Fibroblast of the aortic adventitia (primary cell): Measurements from ENCODE around the gene CHST8. TPM values are rescaled to one million over a fixed set of nuclear protein-coding genes. Genes with fewer than 3 reads are reported as not detected.

Experiments used
- DNase-seq: peaks from one replicate; pipeline ENCODE4 v3.0.0-alpha.2; 2010; ENCODE audit warnings: low read depth
- H3K4me3 ChIP-seq: 2 replicates; pipeline ENCODE4 v1.5.1; 2011; ENCODE audit warnings: low read depth, mild to moderate bottlenecking, control low read depth, low read length, moderate library complexity
- total RNA-seq: library from RNA; depleted of rRNA; stranded (reverse); fragments of >200 nt; gene quantifications from 2 replicates; pipeline ENCODE4 v1.2.3, GENCODE V29; 2012; ENCODE audit warnings: low replicate concordance
- TF ChIP-seq, protein P1 (sequence below): IDR thresholded peaks from 2 replicates; pipeline ENCODE4 v1.5.1; 2011; ENCODE audit warnings: mild to moderate bottlenecking, low read length, control low read depth, inconsistent platforms; ENCODE audit not compliant: insufficient read depth

CHST8 gene
- total RNA-seq, 1 donor, result not detected

DNA sequence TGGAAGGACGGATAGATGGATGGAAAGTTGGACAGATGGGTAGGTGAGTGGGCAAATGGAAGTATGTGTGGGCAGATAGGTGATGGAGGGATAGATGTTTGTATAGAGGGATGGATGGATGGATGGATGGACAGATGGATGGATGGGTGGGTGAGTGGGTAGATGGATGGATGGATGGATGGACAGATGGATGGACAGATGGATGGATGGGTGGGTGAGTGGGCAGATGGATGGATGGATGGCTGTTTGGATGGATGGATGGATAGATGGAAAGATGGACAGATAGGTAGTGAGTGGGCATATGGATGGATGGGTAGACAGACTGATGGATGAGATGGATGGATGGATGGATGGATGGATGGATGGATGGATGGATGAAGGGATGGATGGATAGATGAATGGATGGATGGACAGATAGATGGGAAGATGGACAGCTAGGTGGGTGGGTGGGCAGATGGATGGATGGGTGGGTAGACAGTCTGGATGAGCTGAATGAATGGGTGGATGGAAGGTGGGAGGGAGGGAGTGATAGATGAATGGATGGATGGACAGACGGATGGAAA, 100.1 kb downstream of the CHST8 start:
- TF ChIP-seq, protein P1, sequence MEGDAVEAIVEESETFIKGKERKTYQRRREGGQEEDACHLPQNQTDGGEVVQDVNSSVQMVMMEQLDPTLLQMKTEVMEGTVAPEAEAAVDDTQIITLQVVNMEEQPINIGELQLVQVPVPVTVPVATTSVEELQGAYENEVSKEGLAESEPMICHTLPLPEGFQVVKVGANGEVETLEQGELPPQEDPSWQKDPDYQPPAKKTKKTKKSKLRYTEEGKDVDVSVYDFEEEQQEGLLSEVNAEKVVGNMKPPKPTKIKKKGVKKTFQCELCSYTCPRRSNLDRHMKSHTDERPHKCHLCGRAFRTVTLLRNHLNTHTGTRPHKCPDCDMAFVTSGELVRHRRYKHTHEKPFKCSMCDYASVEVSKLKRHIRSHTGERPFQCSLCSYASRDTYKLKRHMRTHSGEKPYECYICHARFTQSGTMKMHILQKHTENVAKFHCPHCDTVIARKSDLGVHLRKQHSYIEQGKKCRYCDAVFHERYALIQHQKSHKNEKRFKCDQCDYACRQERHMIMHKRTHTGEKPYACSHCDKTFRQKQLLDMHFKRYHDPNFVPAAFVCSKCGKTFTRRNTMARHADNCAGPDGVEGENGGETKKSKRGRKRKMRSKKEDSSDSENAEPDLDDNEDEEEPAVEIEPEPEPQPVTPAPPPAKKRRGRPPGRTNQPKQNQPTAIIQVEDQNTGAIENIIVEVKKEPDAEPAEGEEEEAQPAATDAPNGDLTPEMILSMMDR, result no peak
- no peak for DNase-seq
- no peak overlapping the region for H3K4me3 ChIP-seq

DNA sequence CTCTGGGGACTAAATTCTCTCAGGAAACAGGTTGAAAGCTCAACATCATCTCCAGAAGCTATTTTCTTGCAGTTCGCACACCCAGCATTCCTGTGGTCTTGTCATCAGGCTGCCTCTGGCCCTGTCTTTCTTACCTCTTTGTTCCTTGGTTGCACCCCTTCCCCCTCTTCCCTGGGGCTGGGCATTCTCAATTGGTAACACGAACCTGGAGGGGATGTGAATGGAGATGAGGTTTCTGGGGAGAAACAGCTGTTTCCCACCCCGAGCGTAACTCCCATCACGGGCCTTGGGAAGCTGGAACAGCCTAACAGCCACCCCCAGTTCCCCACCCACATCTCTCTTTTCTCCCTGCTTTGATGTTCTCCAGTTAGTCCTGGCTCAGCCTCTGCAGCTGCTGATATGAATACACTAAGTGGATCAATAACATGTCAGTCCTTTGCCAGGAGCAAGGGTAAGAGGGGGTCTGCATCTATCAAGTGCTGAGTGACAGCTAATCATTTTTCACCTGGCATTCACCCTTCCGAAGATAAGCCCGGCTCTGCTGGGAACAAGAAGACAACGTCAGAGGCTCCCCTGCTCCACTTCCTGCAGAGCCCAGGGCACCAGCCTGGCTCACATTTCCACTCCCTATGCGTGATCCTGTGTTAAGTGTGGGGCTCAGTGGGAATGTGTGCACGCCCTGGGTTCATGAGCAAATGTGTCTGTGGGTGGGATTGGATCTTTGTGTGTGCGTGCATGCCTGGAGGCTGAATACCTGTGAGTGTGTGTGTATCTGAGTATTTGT, 100.9 kb downstream of the CHST8 start:
- no peak for DNase-seq
- TF ChIP-seq, protein P1, result no peak
- no peak overlapping the region for H3K4me3 ChIP-seq

DNA sequence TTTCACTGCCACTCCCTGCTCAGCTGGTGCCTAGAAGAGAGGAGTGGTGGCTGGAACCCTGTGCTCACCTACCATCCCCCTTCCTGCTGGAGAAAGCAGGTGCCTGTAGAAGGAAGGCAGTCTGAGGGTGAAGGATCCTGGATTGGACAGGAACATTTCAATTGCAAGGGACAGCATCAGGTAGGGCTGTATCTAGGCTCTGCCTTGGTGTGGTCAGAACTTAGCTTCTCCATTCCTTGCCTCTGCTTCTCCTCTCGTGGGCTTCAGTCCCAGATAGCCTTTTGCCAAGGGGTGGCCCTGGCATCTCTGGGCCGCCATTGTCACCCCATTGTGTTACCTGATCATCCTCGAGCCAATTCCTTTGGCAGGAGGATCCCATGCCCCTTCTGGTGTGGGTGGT, 101.8 kb downstream of the CHST8 start:
- H3K4me3 ChIP-seq, result no peak overlapping the region
- TF ChIP-seq, protein P1, result no peak
- DNase-seq, result no peak

DNA sequence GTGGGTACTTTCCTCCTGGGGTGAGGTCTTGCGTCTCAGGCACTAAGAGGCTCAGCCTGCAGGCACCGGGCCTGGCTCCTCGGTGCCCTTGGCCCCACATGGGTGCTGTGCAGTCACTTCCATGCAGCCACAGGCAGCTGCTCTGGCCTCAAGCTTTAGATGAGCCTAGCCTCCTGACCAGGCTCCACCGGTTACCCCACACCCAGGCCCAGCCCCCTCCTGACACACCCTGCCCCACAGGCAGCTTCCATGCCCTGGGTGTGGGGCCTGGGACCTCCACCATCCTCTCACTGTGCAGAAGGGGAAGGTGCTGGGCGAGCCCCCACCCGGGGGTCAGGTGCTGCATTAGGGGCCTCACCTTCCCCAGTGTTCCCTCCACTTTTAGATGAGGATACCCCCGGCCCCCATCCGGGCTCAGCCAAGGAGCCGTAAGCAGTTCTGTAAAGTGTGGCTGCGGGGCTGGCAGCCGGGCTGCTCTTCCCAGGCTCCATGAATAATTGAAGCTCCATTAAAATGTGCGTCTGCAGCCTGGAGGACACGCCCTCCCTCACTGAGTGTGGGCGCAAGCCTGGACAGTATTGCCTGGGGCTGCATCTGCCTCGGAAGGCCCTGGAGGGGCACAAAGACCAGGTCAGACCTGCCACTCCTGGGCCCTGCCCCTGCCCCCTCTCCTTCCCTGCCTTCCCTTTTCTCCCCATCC, 102.4 kb downstream of the CHST8 start:
- no peak for DNase-seq
- TF ChIP-seq, protein P1, result no peak
- no peak overlapping the region for H3K4me3 ChIP-seq

DNA sequence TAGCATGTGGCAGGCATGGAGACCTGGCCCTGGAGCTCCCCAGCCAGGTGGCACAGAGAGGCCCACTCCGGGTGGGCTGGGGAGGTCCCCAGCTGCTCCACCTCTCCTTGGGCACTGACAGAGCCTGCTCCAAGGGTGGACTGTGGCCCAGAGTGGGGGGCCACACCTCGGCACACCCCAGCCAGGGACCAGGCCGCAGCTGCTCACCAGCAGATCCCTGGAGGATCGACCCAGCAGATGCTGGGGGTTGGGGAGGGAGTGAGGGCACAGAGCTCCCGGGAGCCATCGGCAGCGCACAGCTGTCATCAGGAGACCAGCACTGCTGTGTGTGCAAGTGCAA, 102.9 kb downstream of the CHST8 start:
- TF ChIP-seq, protein P1, result no peak
- DNase-seq, result no peak
- no peak overlapping the region for H3K4me3 ChIP-seq

DNA sequence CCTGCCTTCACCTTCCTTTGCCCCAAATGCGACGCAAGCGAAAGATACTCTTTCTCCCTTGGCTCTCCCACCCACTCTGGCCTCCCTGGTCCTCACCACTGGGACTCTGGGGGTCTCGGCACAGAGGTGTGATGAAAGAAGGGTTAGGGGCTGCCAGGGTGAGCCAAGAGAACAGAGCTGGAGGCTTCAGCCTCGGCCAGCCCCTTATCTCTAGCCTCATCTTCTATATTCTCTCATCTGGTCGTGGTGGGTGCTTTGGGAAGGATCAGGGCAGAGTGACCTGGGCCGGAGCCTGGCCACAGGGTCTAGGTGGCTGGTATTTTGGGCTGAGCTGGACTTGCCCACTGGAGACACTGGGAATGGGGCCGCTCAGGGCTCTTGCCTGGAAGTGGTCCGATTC, 103.8 kb downstream of the CHST8 start:
- TF ChIP-seq, protein P1, result no peak
- no peak for DNase-seq
- H3K4me3 ChIP-seq, result no peak overlapping the region
